Measurements from ENCODE around the gene ACACB.

GRCh38 chr12:109192358-109192757, 76.0 kb downstream of the ACACB start:
- no peak for TF ChIP-seq EZH2 (IDR thresholded peaks at IDR 0.05; ENCODE audit: borderline replicate concordance, low read length)
- TF ChIP-seq CTCF (conservative IDR thresholded peaks at IDR 0.05 in 1 of 2, IDR thresholded peaks at IDR 0.05 in 1 of 2; ENCODE audit: extremely low read depth in 1 of 2, insufficient read depth in 1 of 2, low read depth in 1 of 2, low read length in 2 of 2) = no peak
